Raji (cell line): ENCODE data around the gene ARHGEF38.

Experiments used
- POLR2A ChIP-seq: IDR thresholded peaks from 2 replicates; pipeline ENCODE4 v1.6.1; 2011; ENCODE audit warnings: low read depth, low read length, control low read depth; ENCODE audit not compliant: insufficient read depth

Gene ARHGEF38

DNA sequence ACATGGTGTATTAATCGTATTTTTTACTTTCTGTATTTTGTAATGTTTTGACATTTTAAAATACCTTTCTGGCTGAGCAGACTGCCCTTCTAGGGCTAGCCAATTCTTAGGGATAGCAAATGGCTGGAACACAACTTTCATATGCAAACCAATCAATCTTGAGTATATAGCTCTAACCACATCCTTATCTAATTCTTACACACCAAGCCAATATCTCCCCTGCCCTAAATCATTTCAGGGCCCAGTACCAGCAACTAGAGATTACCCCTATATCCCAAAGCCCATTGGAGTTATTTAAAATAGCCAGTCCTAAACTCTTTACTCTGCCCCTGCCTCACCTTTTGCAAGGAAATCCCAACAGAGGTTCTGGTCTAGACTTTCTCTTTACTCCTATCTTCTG is 97.8 kb downstream of the ARHGEF38 start:
- TF ChIP-seq POLR2A = no peak

DNA sequence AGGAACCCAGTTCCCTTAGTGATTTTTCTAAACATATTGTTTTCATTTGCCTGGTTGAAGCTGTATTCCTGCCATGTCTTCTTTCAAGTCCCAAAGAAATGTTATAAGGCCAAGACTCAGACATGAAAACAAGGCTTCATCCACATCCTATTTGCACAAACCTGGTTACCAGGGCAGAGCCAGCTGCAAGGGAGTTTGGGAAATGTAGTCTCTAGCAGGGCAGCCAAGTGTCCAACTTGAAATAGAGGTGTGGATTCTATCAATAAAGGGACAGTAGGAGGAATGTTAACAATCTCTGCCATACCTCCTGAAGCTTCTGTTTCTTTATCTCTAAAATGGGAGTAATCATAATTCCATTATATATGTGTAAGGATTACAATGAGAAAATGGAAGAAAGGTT is 99.5 kb downstream of the ARHGEF38 start:
- TF ChIP-seq POLR2A = no peak

DNA sequence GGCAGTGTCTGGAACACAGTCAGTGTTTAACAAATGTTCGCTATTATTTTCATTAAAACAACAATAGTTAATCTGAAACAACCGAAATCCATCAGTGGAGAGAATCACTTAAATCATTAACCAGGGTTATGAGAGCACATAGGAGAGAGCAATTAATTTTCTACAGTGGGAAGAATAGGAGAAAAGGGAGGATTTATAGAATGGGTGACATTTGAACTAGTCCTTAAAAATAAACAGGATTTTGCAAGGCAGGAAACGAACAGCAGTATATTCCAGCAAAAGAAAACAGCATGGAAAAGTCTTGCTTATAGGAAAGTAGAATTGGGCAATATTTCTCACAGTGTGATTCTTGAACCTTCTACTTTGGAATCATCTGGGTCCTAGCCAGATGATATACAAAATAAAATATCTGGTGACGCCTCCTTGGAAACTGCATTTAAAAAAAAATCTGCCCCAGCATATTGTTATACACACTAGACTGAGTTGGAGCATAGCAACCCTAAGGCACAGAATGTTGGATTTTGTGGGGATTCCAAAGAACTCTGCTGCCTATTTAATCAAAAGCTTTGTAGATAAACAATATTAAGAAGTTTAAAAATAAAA is 100.0 kb downstream of the ARHGEF38 start:
- no peak for TF ChIP-seq POLR2A

DNA sequence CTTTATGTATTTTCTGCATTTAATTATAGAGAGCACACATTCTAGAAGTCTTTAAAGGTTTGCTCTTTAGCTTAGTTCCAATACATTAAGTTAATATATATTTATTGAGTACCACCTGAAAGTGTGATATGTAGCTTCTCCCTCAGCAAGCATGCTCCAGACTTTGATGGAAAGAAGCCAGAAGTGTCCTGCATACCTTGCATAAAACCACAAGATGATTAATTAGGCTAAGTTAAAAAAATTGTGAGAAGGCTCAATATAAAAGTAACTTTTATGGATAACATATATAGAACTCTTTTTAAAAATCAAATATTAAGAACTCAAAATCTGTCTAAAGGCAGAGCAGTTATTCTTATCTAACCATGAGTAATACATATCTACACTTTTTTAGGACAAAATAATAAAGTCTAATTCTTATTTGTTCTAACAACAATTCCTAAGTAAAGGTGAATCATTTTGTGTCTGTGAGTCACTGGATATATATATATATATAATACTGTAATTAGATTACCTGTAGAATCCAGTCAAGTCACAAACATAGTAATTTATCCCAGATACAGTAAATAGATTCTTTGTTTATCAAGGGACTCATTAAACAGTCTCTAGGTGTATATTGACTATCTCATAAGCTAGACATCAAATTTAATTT is 104.8 kb downstream of the ARHGEF38 start:
- TF ChIP-seq POLR2A = no peak

DNA sequence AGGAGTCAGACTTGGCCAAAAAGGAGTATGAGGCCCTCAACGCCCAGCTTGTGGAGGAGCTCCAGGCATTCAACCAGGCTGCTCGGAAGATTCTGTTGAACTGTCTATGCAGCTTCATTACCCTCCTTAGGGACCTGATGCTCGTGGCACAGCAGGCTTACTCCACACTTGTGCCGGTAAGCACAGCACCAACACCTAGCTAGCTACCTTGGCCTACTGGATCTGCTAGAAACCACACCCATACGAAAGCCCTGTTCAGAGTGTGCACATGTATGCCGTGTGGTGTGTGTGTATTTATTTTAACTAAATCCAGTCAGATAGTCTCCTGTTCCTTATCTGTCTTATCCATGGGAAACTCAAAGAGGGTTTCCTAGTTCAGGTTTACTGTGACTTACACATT is 106.8 kb downstream of the ARHGEF38 start:
- no peak for TF ChIP-seq POLR2A

DNA sequence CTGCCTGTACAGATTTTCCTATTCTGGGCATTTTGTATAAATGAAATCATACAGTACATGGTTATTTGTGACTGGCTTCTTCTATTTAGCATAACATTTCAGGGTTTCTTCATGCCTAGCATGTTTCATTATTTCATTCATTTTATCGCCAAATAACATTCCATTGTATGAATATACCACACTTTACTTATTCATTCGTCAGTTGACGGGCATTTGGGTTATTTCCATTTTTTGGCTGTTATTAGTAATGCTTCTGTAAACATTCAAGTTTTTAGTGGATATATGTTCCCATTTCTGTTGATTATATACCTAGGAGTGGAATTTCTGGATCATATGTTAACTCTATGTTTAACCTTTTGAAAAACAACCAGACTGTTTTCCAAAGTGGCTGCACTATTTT is 108.6 kb downstream of the ARHGEF38 start:
- TF ChIP-seq POLR2A = no peak

DNA sequence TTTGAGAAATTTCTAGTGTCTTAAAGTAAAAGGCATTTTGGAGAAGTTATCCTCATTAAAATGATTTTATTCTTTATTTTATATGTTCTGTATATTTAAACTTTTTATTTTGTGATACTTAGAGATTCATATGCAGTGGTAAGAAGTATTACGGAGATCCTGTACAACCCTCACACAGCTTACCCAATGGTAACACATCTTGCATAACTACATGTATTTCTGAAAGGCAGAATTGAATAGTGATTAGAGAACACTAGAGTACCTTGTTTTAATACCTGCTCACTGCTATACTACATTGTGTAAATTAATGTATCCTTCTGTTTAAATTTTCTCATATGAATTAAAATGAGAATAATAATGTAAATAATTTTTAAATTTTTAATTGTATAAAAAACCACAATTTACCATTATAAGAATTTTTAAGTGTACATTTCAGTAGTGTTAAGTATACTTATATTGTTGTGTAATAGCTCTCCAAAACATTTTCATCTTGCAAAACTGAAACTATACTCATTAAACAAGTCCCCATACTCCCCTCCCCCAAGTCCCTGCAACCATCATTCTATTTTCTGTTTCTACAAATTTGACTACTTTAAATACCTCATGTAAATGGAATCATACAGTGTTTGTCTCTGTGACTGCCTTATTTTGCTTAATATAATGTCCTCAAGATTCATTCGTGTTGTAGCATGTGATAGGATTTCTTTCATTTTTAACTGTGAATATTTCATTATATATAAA is 110.7 kb downstream of the ARHGEF38 start:
- TF ChIP-seq POLR2A = no peak

DNA sequence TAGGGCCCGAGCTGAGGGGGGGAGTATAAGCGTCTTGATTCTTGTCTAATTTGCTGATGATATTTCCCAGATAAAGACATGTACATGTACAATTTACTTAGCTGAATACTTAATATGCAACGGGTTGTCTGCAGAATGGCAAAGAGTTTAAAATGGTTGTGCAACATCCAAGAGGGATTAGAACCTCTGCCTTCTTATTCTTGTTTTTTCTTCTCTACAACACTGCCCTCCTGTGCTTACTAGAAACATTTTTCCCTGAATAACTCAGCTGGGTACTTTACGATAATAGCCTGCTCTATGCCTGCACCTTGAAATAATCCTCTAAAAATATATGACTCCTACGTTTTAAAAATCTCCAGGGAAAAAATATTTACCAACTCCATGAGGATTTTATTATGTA is 114.3 kb downstream of the ARHGEF38 start:
- TF ChIP-seq POLR2A = no peak

DNA sequence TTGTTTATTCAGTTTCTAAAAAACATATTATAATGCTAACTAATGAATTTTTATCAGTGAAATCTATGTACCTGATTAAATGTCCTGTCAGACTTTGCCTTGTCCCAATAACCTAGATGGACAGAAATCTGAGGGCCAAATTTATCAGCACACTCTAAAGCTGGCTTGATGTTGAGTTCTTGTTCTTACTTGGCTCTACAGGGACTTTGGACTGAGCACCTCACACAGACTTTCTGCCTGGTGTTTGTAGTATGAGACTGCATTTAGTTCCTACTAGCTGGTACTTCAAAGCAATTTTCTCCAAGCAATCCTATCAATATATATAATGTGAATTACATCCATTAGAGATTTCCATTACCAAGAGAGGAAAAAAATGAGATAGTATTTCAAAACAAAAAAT is 118.3 kb downstream of the ARHGEF38 start:
- no peak for TF ChIP-seq POLR2A

DNA sequence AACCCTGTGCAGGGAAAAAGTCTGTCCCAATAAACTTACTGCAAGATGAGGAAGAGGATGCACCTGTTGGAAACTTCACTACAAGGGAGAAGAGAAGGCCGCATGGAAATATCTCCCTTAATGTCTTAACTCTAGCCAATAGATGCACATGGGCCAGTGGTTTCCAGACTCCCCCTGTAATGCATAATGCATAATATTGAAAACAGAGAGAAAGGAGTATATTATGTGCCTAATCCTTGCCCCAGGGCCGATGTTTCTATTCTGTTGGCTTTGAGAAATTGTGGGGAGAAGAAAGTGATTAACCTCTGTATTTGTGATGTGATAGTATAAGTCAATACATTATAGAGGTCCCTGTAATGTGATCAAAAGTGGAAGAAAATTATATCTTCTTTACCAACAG is 118.9 kb downstream of the ARHGEF38 start:
- TF ChIP-seq POLR2A = no peak

DNA sequence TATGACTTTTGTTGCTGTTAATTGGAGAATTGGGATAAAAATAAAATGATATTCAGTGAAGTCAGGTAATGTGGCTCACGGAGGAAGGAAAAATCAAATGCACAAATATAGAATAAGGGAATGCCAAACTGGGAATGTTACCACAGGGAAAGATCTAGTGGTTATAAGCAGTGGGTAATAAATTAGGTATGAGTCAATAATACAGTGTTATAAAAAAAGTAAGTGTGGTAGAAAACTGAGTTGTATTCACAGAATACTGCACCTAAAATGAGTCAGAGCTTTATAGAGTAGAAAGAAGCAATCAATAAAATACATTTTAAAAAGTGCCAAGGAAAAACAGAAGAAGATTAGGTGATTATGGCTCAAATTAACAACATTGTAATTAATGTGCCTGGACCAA is 121.6 kb downstream of the ARHGEF38 start:
- no peak for TF ChIP-seq POLR2A

DNA sequence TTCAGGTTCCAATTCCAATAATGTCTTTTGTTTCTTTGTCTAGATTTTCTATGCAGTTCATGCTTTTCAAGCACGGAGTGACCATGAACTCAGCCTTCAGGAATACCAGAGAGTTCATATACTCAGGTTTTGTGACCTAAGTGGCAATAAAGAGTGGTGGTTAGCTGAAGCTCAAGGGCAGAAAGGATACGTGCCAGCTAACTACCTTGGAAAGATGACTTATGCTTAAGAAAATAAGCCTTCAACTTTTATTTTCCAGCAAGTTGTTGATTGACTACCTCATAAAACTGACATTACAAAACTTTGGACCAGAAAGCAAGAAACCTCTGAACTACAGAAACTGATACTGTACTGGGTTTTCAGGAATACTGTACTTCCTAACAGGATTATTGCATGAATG is 125.3 kb downstream of the ARHGEF38 start:
- no peak for TF ChIP-seq POLR2A

DNA sequence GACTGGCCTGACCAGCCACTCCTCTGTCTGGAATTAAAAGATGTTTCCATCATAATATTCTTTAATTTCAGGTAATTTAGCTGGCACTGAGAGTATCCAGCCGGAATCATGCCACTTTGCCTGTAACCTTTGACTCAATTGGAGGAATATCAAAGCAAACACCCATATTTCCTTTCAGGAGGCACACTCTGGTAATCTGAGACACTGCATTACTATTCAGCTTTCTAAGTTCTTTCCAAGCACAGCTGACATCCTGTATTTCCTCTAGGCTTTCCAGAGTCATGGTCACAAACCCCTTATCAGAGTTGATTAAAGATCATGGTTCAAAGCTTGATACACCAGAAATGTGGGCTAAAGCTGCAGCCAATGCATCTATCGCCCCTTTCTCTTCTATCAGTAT is 126.8 kb downstream of the ARHGEF38 start:
- no peak for TF ChIP-seq POLR2A

DNA sequence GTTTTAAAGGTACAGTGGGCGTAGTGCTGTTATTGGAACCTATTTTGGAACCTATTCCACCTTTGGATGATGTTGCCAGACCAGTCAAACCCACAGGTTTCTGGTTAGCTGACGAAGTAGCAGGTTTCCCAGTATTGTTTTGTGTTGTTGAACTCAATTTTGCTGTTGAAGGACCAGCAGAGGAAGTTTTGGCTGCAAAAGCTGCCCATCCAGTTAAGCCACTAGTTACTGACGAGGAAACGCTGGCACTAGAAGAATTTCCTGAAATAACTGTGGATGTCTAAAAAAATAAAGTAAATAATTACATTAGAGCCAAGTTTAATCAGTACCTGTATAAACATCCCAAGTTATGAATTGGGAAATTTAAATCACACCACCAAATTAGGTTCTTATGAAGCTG is 130.6 kb downstream of the ARHGEF38 start:
- no peak for TF ChIP-seq POLR2A

DNA sequence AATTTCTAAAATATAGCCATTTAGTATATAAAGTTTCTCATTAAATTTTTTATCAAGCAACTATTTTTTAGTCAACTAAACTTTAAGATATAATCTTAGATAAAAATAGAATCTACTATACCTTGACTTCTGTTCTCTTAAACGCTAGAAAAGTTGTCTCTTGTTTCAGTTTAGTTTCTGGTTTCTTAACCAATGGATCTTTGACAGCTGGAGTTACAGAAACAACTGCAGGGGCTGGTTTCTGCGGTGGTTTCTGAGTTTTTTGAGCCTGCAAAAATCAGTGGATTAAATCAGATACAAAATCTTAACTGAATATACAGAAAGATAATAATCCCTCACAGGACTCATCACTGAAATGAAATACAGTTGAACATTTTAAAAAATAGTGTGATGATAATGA is 134.2 kb downstream of the ARHGEF38 start:
- no peak for TF ChIP-seq POLR2A

DNA sequence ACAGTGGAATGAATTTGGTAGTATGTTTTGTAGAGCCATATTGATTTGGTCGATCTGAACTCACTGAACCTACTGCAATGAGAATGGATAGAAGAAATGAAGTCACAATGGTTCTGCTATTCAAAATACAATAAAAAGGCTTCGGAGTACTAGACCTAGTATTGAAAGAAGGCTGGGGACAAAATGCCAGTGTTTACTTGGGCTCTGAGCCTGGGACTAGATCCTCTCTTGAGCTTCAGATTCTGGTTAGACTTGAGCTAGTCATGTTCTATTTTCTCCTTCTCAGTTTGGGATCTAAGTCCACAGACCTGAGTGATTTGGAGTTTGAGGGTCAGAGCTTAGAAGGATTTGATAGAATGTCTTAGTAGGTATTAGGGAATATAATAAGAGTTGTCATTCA is 146.2 kb downstream of the ARHGEF38 start:
- no peak for TF ChIP-seq POLR2A
